PFSK-1 (cell line): ENCODE results near the gene SSNA1.

Experiments used
- FOXP2 ChIP-seq: optimal IDR thresholded peaks from 2 replicates; pipeline ENCODE3; 2011; ENCODE audit warnings: borderline replicate concordance, control low read depth, inconsistent platforms; ENCODE audit not compliant: insufficient read depth; ENCODE audit errors: extremely low read length, extremely low read depth
- POLR2AphosphoS5 ChIP-seq: IDR thresholded peaks from 2 replicates; pipeline ENCODE4 v1.6.1; 2012; ENCODE audit warnings: low read depth, mild to moderate bottlenecking, control low read depth, low read length, moderate library complexity
- REST ChIP-seq, 2 experiments: IDR thresholded peaks; 2 replicates each; pipeline versions ENCODE4 v1.6.1 to v1.8.0; 2011 to 2012; ENCODE audit warnings: low read depth in 2 of 2, low read length in 2 of 2, control low read depth in 1 of 2, inconsistent platforms in 1 of 2, mild to moderate bottlenecking in 1 of 2, moderate library complexity in 1 of 2; ENCODE audit not compliant: insufficient read depth in 1 of 2
- SIN3A ChIP-seq: IDR thresholded peaks from 2 replicates; pipeline ENCODE4 v1.6.1; 2012; ENCODE audit warnings: mild to moderate bottlenecking, low read length, moderate library complexity, borderline replicate concordance; ENCODE audit not compliant: insufficient read depth
- TAF1 ChIP-seq: IDR thresholded peaks from 2 replicates; pipeline ENCODE4 v1.6.1; 2012; ENCODE audit warnings: low read length, control low read depth, borderline replicate concordance; ENCODE audit not compliant: insufficient read depth

SSNA1 gene

DNA sequence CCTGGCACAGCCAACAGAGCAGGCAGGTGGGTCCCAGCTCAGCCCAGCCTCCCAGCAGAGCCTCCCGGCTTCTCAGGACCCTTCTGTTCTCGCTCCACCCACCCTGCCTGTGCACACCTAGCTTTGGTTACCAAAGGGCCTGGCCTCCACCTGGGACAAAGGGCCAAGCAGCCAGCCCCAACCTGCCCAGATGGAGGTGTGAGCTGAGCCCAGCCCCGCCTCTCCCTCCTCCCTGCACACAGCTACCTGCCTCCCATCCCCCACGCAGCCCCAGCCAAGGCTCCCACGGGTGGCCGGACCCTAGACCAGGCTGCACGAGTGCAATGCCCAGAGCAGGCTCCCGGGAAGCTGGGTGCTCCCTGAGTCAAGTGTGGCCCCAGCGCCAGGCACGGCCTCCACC, 6.4 kb downstream of the SSNA1 start:
- TF ChIP-seq POLR2AphosphoS5: no peak
- TF ChIP-seq FOXP2: no peak
- TF ChIP-seq REST (IDR thresholded peaks at IDR 0.05; ENCODE audit: insufficient read depth in 1 of 2, low read depth in 2 of 2, low read length in 2 of 2): no peak
- TF ChIP-seq SIN3A: no peak
- TF ChIP-seq TAF1: no peak

DNA sequence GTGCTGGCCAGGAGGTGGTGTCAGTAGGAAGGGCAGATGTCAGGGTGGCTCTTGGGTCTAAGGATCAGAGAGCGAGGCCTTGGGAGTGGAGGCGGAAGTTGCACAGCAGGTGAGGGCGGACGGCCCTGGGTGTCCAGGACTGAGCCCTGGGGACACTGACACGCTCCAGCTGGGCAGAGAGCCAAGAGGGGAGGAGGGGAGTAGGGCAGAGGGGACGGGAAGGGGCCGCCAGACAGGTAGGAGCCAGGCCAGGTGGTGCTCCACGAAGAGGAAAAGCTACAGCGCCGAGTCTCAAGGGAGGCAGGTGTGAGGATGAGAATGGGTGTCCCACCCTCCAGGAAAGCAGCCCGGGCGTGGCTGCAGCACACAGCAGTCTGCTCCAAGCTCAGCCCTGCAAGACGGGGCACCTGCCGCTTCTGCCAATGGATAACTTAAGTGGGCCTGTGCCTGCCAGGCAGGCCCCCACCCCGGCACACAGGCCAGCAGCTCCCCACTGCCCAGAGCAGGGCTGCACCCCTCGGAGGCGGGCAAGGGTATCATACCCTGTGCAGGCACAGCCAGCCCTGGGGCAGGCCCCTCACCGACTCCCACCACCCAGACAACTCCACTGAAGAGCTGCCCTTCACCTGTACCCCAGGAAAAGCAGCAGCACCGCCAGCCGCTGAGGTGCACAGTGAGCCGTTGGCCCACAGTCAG, 7.2 kb downstream of the SSNA1 start:
- no peak for TF ChIP-seq POLR2AphosphoS5
- TF ChIP-seq FOXP2: no peak
- TF ChIP-seq REST (IDR thresholded peaks at IDR 0.05; ENCODE audit: insufficient read depth in 1 of 2, low read depth in 2 of 2, low read length in 2 of 2): no peak
- TF ChIP-seq SIN3A: no peak
- no peak for TF ChIP-seq TAF1

- TF ChIP-seq SIN3A (no peak), TAF1 (no peak), FOXP2 (no peak), POLR2AphosphoS5 (no peak), REST (IDR thresholded peaks at IDR 0.05; ENCODE audit: insufficient read depth in 1 of 2, low read depth in 2 of 2, low read length in 2 of 2) (no peak)
Measured at GRCh38 chr9:137198051-137198901, 9.8 kb downstream of the SSNA1 start.

DNA sequence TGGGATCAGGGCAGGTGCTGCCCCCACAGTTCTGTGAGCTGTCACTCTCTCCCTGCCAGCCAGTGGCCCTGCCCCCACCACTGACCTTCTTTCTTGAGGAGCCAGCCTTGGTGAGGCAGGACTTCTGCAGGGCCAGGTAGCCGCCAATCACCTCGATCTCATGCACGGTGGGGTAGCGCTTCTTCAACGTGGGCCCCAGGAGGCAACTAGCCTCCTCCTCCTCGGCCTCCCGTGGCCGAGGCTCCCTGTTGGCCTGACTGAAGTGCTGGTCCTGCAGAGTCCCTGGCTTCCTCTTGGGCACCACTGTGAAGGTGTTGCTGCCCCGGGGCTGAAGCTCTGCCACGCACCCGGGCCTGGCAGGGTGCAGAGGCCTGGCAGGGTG, 10.4 kb downstream of the SSNA1 start:
- TF ChIP-seq FOXP2 (no peak), SIN3A (no peak), REST (IDR thresholded peaks at IDR 0.05; ENCODE audit: insufficient read depth in 1 of 2, low read depth in 2 of 2, low read length in 2 of 2) (no peak), POLR2AphosphoS5 (no peak), TAF1 (no peak)
